Skeletal muscle tissue (tissue), 4 donors: ENCODE measurements around the gene ATF2. TPM values are rescaled to one million over a fixed set of nuclear protein-coding genes. Genes with fewer than 3 reads are reported as not detected.
A peak's percentile ranks its signal among the peaks of the same experiment; 100 is the strongest.

Experiments used
- H3K27ac ChIP-seq: one replicate; pipeline ENCODE4 v1.7.0; 2013; ENCODE audit warnings: mild to moderate bottlenecking, low read depth, low read length, inconsistent platforms
- H3K27me3 ChIP-seq, 3 donors: one replicate each; pipeline ENCODE4 v1.7.0; 2013; ENCODE audit warnings: low read length in 3 of 3; ENCODE audit not compliant: control insufficient read depth in 3 of 3, insufficient read depth in 3 of 3
- H3K36me3 ChIP-seq, 3 donors: one replicate each; pipeline ENCODE4 v1.7.0; 2013; ENCODE audit warnings: low read length in 3 of 3; ENCODE audit not compliant: control insufficient read depth in 3 of 3, insufficient read depth in 3 of 3
- H3K4me1 ChIP-seq, 3 donors: one replicate each; pipeline ENCODE4 v1.7.0; 2013; ENCODE audit warnings: low read length in 3 of 3, mild to moderate bottlenecking in 3 of 3; ENCODE audit not compliant: control insufficient read depth in 3 of 3, insufficient read depth in 3 of 3
- H3K4me3 ChIP-seq, 3 donors: one replicate each; pipeline ENCODE4 v1.7.0; 2013; ENCODE audit warnings: low read length in 3 of 3
- H3K9ac ChIP-seq, 3 donors: one replicate each; pipeline ENCODE4 v1.7.0; 2013; ENCODE audit warnings: low read length in 3 of 3, mild to moderate bottlenecking in 3 of 3, moderate library complexity in 2 of 3, low read depth in 1 of 3
- H3K9me3 ChIP-seq, 3 donors: one replicate each; pipeline ENCODE4 v1.7.0; 2013; ENCODE audit warnings: low read length in 3 of 3; ENCODE audit not compliant: control insufficient read depth in 3 of 3
- total RNA-seq: library from RNA; depleted of rRNA; stranded (reverse); fragments of >200 nt; gene quantifications from one replicate; pipeline ENCODE4 v1.2.3, GENCODE V29; 2014
- donor health status: Osteomylitis.

ATF2 gene, protein sequence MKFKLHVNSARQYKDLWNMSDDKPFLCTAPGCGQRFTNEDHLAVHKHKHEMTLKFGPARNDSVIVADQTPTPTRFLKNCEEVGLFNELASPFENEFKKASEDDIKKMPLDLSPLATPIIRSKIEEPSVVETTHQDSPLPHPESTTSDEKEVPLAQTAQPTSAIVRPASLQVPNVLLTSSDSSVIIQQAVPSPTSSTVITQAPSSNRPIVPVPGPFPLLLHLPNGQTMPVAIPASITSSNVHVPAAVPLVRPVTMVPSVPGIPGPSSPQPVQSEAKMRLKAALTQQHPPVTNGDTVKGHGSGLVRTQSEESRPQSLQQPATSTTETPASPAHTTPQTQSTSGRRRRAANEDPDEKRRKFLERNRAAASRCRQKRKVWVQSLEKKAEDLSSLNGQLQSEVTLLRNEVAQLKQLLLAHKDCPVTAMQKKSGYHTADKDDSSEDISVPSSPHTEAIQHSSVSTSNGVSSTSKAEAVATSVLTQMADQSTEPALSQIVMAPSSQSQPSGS
- total RNA-seq = 35.0 TPM

DNA sequence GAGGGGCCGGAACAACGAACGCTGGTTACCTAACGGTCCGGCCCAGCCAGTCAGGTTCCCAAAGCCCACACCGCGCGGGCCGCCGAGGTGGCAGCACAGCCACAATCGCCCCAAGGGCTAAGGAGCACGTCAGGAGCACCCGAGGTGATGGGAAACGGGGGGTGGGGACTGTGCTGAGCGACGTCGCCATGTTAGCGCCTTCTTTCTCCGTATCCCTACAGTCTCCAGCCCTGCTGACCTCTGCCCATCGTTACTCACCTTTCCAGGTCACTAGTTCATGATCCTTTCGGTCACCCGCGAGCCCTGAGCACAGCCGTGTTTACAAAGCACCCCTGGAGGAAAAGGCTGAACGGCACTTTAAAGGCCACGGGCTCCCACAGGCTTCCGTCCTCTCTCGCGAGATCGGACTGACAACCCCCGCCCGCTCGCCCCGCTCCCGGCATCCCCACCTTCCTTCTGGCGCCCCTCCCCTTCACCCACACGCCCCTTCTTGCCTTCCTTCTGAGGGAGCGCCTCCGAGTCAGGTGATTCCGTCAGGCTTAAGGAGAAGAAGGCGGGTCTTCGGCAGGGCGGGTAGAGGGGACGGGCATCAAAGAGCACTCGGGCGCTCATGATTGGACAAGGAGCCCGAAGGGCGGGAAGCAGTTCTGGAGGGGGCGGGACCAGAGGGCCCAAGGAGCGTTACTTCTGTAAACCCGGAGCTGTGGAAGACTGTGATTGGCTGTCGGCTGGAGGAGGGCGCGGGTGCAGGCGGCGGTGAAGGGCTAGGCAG lies at the start of gene ATF2:
ATF2 (minus strand) TSS at position 412 of the 772 bp plus-strand sequence. CDS start 31,760 bp downstream, outside the sequence.
- Histone ChIP-seq H3K9me3 (no peaks in the 10 kb centered on the region), H3K27me3 (no peaks in the 10 kb centered on the region), H3K27ac (peak within 1 kb of the TSS; percentile 98), H3K9ac (peak within 1 kb of the TSS; percentile 100), H3K4me3 (peak within 1 kb of the TSS; percentile 99 to 100 (median 100)), H3K36me3 (peaks cover 0 to 4% (median 2%) of the 10 kb centered on the region in 3 donors), H3K4me1 (peaks cover 9 to 14% (median 13%) of the 10 kb centered on the region in 3 donors)

DNA sequence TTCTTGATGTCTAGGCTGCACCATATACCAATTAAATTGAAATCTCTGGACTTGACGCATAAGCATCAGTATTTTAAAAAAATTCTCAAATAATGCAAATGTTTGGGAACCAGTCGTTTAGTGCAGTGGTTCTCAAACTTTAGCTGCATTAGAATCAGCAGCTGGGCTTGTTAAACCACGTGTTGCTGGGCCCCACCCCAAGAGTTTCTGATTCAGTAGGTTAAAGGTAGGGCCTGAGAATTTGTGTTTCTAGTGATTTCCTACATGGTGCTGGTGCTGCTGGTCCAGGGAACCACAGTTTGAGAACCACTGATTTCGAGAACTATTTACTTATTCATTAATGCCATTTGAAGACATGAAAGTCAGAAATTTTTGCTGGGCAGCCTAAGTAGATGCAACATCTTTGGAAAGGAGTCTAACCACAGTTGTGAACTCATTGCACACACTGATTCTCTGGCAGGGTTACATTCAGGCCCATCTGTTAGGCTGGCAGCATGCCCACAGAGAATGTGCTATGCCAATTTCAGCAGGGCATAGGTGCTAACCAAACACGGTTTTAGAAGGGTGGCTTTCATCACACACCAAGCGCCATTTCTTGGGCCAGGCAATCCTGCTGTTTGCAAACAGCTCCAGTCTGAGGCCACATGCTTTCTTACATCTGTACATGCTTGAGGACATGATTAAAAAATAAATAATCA lies 39.9 kb upstream of the ATF2 start:
- no peak overlapping the region for H3K27ac ChIP-seq
- no peak overlapping the region for H3K4me3 ChIP-seq

DNA sequence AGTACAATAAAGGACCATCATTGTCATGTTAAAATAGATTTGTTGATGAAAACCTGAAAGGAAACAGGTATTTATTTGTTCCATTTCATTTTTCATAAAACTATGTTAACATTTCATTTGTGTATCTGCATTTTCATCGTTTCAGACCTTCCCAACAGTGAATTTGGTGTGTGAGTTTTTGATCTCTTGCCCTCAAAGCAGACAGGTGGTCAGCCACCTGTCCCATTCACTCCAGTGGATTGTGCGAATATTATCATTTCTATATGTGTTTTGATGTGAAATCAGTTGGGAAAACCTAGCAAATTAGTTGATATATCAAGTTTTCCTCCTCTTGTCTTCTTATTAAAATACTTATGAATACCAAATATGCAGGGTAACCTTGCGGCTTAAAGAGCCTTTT lies 38.9 kb upstream of the ATF2 start:
- peaks cover 0 to 15% (median 14%) of the 10 kb centered on the region in 3 donors for H3K4me1 ChIP-seq
- H3K9me3 ChIP-seq = no peaks in the 10 kb centered on the region
- no peaks in the 10 kb centered on the region for H3K27me3 ChIP-seq
- H3K27ac ChIP-seq = no peak overlapping the region
- no peak overlapping the region for H3K4me3 ChIP-seq
- H3K36me3 ChIP-seq = no peaks in the 10 kb centered on the region
- H3K9ac ChIP-seq = no peak overlapping the region

More for the DNA sequence above, 39.9 kb upstream of the ATF2 start:
- no peak overlapping the region for H3K9ac ChIP-seq
- H3K27me3 ChIP-seq = no peaks in the 10 kb centered on the region
- H3K36me3 ChIP-seq = no peaks in the 10 kb centered on the region
- H3K4me1 ChIP-seq = peaks cover 0 to 15% (median 14%) of the 10 kb centered on the region in 3 donors
- H3K9me3 ChIP-seq = no peaks in the 10 kb centered on the region

DNA sequence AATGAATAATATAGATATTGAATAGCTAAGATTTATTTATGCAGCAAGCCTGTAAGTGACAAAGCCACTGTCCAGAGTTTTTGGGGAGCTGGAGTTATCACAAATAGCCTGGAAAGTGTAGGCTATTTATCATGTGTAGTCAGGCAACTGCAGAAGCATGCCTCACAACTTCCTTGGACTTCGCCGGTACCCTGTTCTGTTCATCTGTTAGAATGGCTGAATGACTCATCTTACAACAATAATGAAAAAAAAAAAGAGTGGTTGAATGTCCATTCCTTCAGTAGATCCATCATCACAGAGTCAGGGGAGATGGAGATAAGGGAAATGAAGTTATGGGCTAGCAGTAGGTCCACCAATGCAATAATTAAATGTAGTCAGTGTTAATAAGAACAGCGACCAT lies 37.5 kb upstream of the ATF2 start:
- H3K4me1 ChIP-seq = peaks cover 0 to 15% (median 14%) of the 10 kb centered on the region in 3 donors
- no peaks in the 10 kb centered on the region for H3K27me3 ChIP-seq
- no peak overlapping the region for H3K9ac ChIP-seq

DNA sequence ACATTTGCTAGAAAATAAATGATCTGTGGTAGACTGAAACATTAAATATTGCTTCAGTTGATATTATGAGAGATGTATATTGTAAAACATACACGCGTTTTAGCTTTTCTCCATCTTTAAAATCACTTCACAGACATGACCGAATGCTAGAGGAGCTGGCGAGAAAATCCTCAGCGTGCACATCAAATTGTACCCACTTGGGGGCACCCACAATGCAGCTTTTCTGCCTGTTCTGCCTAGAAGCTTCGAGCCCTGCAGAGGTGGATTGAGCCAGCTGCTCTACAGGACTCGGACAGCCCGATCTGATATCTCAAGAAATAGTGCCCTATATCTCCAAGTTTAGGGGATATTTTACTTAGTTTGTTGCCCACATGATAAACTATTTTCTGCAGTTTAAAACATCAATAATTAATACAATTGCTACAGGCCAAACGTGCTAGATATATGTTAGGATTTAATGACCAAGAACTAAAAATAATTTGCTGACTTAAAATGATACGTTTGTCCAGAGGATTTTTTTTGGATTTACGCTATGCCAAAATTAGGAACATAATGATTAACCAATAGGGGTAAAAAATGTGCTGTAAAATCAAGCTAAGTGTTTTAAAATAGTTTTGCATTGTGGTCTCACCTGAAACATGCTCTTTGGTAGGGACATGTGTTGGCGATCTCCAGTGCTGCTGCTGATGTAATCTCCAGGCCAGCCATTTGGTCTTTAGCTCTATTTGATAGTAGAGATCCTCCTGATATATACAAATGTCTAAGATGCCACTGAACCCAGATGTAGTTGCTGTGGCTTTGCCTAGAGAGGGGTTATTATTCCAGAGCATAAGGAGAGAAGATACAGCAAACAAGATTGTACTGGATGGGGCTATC lies 35.9 kb upstream of the ATF2 start:
- no peak overlapping the region for H3K4me3 ChIP-seq
- no peak overlapping the region for H3K9ac ChIP-seq
- H3K9me3 ChIP-seq = no peaks in the 10 kb centered on the region
- H3K4me1 ChIP-seq = peaks cover 0 to 15% (median 14%) of the 10 kb centered on the region in 3 donors
- H3K36me3 ChIP-seq = no peaks in the 10 kb centered on the region
- H3K27ac ChIP-seq = no peak overlapping the region
- H3K27me3 ChIP-seq = no peaks in the 10 kb centered on the region

More for the DNA sequence above, 37.5 kb upstream of the ATF2 start:
- Histone ChIP-seq H3K9me3 (no peaks in the 10 kb centered on the region), H3K36me3 (no peaks in the 10 kb centered on the region), H3K27ac (no peak overlapping the region), H3K4me3 (no peak overlapping the region)

DNA sequence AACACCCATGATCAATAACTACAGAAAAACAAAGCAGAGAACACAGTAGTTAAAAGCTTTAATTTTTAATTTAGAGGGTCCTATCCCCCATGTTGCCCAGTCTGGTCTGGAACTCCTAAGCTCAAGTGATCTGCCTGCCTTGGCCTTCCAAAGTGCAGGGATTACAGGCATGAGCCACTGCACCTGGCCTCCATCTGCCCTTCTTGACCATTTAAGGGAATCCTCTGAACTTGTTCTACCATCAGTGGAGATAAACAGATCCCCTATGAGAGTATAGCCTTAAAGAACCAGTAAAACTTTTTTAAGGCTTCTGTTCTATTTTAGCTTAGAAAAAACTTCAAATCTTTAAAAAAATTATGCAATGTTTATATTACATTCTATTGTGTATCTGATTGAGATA lies 27.0 kb upstream of the ATF2 start:
- H3K4me1 ChIP-seq = no peaks in the 10 kb centered on the region
- H3K9me3 ChIP-seq = no peaks in the 10 kb centered on the region

DNA sequence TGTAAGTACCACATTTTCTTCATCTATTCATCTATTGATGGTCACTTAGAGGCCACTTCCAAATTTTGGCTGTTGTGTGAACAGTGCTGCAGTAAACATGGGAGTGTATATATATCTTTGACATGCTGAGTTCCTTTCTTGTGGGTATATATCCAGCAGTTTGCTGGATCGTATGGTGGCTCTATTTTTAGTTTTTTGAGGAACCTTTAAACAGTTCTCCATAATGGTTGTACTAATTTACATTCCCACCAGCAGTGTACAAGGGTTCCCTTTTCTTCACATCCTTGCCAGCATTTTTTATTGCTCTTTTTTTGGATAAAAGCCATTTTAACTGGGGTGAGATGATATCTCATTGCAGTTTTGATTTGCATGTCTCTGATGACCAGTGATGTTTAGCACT lies 20.8 kb upstream of the ATF2 start:
- Histone ChIP-seq H3K27ac (no peak overlapping the region), H3K4me3 (no peak overlapping the region), H3K9me3 (no peaks in the 10 kb centered on the region), H3K9ac (no peak overlapping the region), H3K27me3 (no peaks in the 10 kb centered on the region), H3K36me3 (no peaks in the 10 kb centered on the region), H3K4me1 (no peaks in the 10 kb centered on the region)

More for the DNA sequence above, 27.0 kb upstream of the ATF2 start:
- Histone ChIP-seq H3K27ac (no peak overlapping the region), H3K4me3 (no peak overlapping the region), H3K9ac (no peak overlapping the region), H3K27me3 (no peaks in the 10 kb centered on the region), H3K36me3 (no peaks in the 10 kb centered on the region)

DNA sequence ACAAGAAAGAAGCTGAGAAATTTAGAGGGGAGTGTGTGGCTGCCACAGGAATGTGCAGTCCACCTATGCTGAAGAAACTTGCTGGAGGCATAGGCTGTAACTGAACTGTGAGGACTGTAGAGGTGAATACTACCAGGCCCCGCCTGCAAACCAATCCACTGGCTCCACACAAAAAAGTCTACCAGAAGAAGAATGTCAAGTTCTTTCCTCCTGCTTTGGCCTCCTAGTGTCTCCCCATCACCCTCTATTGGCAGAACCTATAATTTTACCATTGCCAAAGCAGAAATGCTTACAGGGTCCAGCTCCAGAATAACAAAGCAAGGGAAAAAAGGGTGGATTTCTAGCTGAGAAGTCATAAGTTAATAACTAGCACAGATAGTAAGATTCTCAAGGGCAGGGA lies 19.4 kb upstream of the ATF2 start:
- Histone ChIP-seq H3K9me3 (no peaks in the 10 kb centered on the region), H3K4me3 (no peak overlapping the region), H3K27me3 (no peaks in the 10 kb centered on the region), H3K36me3 (no peaks in the 10 kb centered on the region), H3K4me1 (no peaks in the 10 kb centered on the region), H3K27ac (no peak overlapping the region), H3K9ac (no peak overlapping the region)

DNA sequence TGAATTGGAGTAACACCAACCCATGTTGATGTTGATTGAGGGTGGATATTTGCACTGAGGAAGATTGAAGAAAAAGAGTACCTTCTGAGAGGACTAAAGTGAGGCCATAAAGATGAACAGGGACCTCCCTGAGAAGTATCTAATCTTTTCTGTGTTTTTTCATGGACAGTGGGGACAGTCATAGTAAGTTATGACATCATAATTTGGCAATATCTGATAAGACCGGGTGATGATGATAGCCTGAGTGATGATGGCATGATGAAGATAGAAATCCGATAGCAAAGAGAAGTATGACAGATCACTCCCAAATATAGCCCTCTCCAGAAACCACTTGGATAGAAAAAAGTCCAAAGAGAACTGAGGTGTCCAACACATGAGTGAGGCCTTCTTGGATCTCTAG lies 15.7 kb upstream of the ATF2 start:
- peaks cover 4 to 18% (median 8%) of the 10 kb centered on the region in 3 donors for H3K4me1 ChIP-seq
- no peaks in the 10 kb centered on the region for H3K27me3 ChIP-seq
- H3K27ac ChIP-seq = no peak overlapping the region
- H3K4me3 ChIP-seq = no peak overlapping the region
- H3K9me3 ChIP-seq = no peaks in the 10 kb centered on the region
- H3K36me3 ChIP-seq = peaks cover 13 to 15% (median 13%) of the 10 kb centered on the region in 3 donors
- no peak overlapping the region for H3K9ac ChIP-seq
